ENCODE results near the gene STARD6. TPM values are rescaled to one million over a fixed set of nuclear protein-coding genes. Genes with fewer than 3 reads are reported as not detected.
A peak's percentile ranks its signal among the peaks of the same experiment; 100 is the strongest.

STARD6 gene
- total and polyA plus RNA-seq, 8 donors, result 0.42 to 0.43 TPM; not detected in 6

GRCh38 chr18:54360406-54360805 lies 2.7 kb upstream of the STARD6 start:
- no peak for DNase-seq
- H3K27me3 ChIP-seq, result no peaks in the 10 kb centered on the region
- no peaks in the 10 kb centered on the region for H3K9me3 ChIP-seq
- intact Hi-C loops (cut with DNase I), result no loop called here
- no peak for ATAC-seq
- H3K4me1 ChIP-seq, result peaks cover 0 to 11% of the 10 kb centered on the region in 2 donors
- H3K36me3 ChIP-seq, result no peaks in the 10 kb centered on the region
- H3K4me3 ChIP-seq, result no peak overlapping the region
- no peak overlapping the region for H3K27ac ChIP-seq
- TF ChIP-seq, protein P1, sequence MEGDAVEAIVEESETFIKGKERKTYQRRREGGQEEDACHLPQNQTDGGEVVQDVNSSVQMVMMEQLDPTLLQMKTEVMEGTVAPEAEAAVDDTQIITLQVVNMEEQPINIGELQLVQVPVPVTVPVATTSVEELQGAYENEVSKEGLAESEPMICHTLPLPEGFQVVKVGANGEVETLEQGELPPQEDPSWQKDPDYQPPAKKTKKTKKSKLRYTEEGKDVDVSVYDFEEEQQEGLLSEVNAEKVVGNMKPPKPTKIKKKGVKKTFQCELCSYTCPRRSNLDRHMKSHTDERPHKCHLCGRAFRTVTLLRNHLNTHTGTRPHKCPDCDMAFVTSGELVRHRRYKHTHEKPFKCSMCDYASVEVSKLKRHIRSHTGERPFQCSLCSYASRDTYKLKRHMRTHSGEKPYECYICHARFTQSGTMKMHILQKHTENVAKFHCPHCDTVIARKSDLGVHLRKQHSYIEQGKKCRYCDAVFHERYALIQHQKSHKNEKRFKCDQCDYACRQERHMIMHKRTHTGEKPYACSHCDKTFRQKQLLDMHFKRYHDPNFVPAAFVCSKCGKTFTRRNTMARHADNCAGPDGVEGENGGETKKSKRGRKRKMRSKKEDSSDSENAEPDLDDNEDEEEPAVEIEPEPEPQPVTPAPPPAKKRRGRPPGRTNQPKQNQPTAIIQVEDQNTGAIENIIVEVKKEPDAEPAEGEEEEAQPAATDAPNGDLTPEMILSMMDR (IDR thresholded peaks at IDR 0.05), result no peak

- TF ChIP-seq, protein P1 (IDR thresholded peaks at IDR 0.05), result no peak
Observed at GRCh38 chr18:54359233-54359632, 1.6 kb upstream of the STARD6 start.

GRCh38 chr18:54358495-54359040 lies 910 bp upstream of the STARD6 start:
- ATAC-seq, result peak; percentile 52
- intact Hi-C loops (cut with DNase I), result loop anchor here in 1 of 2 donors (5.0 kb wide), 1 partner anchor 181 kb away; no protein-coding TSS in a partner anchor
- Histone ChIP-seq H3K27me3 (no peaks in the 10 kb centered on the region), H3K4me1 (peaks cover 0 to 11% of the 10 kb centered on the region in 2 donors), H3K9me3 (no peaks in the 10 kb centered on the region), H3K27ac (peak overlapping the region; percentile 51 to 71), H3K36me3 (no peaks in the 10 kb centered on the region), H3K4me3 (peak overlapping the region; percentile 57 to 65)
- TF ChIP-seq, protein P1 (IDR thresholded peaks at IDR 0.05), result no peak
- peak in 3 of 4 donors; percentile 33 to 80 (median 38) for DNase-seq

More at GRCh38 chr18:54359233-54359632, 1.6 kb upstream of the STARD6 start:
- intact Hi-C loops (cut with DNase I), result loop anchor here in 1 of 2 donors (5.0 kb wide), 1 partner anchor 182 kb away; no protein-coding TSS in a partner anchor
- ATAC-seq, result no peak
- no peaks in the 10 kb centered on the region for H3K9me3 ChIP-seq
- H3K27me3 ChIP-seq, result no peaks in the 10 kb centered on the region
- no peaks in the 10 kb centered on the region for H3K36me3 ChIP-seq
- H3K4me3 ChIP-seq, result peak overlapping the region; percentile 57 to 65
- H3K4me1 ChIP-seq, result peaks cover 0 to 11% of the 10 kb centered on the region in 2 donors
- DNase-seq, result peak in 2 of 4 donors; percentile 4 to 7
- H3K27ac ChIP-seq, result no peak overlapping the region

- intact Hi-C loops (cut with DNase I), result loop anchor here in 1 of 2 donors (5.0 kb wide), 1 partner anchor 180 kb away; no protein-coding TSS in a partner anchor
- TF ChIP-seq, protein P1 (IDR thresholded peaks at IDR 0.05), result no peak
- DNase-seq (peak in 1 of 4 donors; percentile 28), ATAC-seq (no peak)
- Histone ChIP-seq H3K9me3 (no peaks in the 10 kb centered on the region), H3K27ac (peak overlapping the region; percentile 51 to 71), H3K36me3 (no peaks in the 10 kb centered on the region), H3K4me1 (peaks cover 0 to 11% of the 10 kb centered on the region in 2 donors), H3K4me3 (peak overlapping the region; percentile 57 to 65), H3K27me3 (no peaks in the 10 kb centered on the region)
Observed at GRCh38 chr18:54357082-54357659, 487 bp downstream of the STARD6 start.

- Histone ChIP-seq H3K27me3 (no peaks in the 10 kb centered on the region), H3K9me3 (no peaks in the 10 kb centered on the region), H3K36me3 (no peaks in the 10 kb centered on the region), H3K4me3 (no peak overlapping the region), H3K4me1 (no peaks in the 10 kb centered on the region), H3K27ac (no peak overlapping the region)
- ATAC-seq (no peak), DNase-seq (no peak)
- TF ChIP-seq, protein P1 (IDR thresholded peaks at IDR 0.05), result no peak
- intact Hi-C loops (cut with DNase I), result no loop called here
Observed at GRCh38 chr18:54351186-54351585, 6.5 kb downstream of the STARD6 start.
